ENCODE data around the gene HS6ST1.
A peak's percentile ranks its signal among the peaks of the same experiment; 100 is the strongest.

HS6ST1 gene

DNA sequence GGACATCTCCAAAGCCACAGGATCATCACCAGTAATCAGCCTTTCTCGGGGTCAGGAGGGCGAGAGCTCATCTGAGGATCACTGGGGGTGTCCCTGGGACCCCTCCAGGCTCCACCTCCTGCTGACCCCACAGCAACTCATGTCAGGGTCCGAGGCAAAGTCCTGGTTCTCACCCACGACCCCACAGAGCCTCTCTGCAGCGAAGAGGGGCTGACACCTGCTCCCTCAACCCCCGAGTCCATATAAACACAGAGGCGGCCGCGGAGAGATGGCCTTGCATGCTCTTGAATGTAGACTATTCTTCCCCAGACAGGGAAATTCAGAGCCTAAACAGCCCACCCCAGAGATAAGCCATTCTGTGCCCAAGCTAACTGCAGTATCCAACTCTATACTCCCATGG, 29.9 kb downstream of the HS6ST1 start:
- Mint-ChIP-seq H3K27ac (no peak overlapping the region), H3K4me3 (no peak overlapping the region), H3K4me1 (peaks cover 18% of the 10 kb centered on the region), H3K9me3 (no peaks in the 10 kb centered on the region), H3K36me3 (no peaks in the 10 kb centered on the region)
- ATAC-seq = no peak
- DNase-seq (ENCODE audit: low spot score in 2 of 2) = no peak

DNA sequence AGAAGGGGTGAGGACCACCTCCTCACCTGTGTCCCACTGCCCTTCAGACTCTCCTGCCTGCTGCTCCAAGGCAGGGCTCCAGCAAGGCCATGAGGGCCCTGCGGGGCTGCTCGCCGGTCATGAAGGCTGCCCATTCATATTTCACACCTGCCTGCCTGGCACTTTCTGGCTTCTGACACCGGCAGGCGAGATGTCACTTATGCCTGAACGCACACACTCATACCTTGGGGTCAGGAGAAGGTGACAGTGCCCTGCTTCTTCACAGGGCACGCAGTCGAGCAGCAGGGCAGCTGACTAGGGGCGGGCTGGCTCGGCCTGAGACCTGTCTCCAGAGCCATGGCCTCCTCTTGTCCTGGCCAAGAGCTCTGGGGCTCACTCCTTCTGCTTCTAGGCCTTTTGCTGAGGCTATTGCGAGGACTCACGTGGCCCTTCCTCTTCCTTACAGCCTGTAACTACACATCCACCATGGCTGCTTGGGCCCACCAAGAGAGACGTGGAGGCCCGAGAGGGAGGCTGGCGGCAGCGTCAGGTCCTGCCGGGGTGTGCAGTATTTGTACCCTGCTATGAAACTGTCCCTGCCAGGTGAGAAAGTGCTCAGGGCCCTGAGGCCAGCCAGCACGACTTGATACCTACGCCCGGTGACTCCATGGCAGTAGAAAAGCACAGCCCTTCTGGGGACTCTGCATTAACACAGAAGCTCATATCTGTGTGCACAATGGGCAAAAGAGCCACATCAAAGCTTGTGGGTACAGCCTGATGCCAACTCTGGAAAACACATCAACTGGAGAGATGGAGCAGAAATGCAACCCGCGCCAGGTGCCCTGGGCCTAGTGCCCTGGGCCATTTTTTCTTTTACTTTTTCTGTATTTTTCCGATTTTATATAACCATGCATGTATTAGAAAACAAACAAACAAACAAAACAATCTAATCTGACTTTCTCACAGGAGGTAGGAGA, 30.6 kb downstream of the HS6ST1 start:
- DNase-seq (ENCODE audit: low spot score in 2 of 2) (no peak), ATAC-seq (no peak)
- Mint-ChIP-seq H3K4me3 (no peak overlapping the region), H3K36me3 (no peaks in the 10 kb centered on the region), H3K9me3 (no peaks in the 10 kb centered on the region), H3K27ac (no peak overlapping the region), H3K4me1 (peaks cover 19% of the 10 kb centered on the region)

DNA sequence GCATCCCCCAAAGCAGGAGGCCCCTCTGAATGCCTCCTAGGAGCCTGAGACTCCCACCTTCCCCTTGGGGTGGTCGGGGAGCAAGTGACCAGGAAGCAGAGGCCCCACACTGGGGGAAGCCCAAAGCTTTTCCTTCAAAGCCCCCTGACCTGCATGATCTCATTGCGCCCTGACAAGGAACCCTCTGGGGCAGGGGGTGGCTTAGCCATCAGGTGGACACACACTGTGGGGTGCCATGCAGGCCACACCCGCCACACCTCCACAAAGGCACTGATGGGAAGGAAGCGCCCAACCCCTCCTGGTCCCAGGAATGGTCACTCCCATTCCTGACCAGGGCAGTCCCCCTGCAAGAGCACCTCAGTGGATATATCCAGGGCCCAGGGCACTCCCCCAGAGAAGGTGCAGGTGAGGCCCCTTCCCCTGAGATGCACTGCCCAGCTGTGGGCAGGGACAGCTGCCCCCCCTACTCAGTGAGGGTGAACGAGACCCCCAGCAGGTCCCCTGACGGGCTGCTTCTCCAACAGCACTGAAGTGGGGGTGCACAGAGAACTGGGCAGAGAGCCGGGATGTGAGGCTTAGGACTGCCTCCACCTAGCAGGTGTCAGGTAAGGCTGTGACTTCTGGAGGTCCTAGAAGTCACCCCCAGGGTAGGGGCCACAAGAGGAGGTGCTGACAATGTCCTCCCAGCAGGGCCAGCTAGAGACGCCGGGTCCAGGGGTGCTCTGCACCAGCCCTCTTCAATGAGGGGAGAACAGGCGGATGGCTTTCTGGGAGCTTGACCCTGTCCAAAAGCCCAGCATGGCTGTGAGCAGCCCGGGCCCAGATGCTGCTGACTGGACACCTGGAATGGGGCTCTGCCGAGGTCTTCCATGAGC, 31.5 kb downstream of the HS6ST1 start:
- ATAC-seq = no peak
- no peaks in the 10 kb centered on the region for H3K36me3 Mint-ChIP-seq
- no peak for DNase-seq (ENCODE audit: low spot score in 2 of 2)
- H3K4me1 Mint-ChIP-seq = peaks cover 20% of the 10 kb centered on the region
- H3K9me3 Mint-ChIP-seq = no peaks in the 10 kb centered on the region
- no peak overlapping the region for H3K27ac Mint-ChIP-seq
- H3K4me3 Mint-ChIP-seq = no peak overlapping the region

DNA sequence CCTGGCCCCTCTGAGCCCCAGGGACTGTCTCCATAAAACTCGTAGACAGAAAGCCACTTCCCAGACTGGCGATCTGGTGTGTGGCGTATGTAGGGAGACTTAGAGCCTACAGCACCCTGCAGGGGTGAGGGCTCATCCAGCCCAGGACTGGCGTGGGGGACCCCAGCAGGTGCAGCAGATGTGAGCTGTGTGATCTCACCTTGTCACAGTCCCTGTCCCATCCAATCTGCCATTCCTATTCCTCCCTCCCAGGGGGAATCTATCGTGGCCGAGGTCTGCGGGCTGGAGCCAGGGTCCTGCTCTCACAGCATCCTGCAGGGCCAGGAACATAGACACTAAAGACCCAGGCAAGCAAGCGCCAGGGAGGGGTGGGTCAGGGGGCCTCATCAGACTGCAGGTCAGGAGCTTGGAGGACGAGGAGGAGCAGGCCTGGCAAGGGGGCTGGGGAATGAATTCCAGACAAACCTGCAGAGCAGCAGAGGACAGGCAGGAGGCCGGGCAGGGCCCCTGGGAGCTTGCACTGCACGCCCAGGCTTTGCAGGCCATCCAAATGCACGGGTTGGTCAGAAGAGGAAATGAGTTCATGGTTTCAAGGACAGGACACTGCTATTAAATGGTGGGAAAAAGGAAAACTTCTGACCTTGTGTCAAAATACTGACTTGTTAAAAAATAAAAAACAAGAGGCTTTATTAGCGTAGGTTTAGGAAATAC, 32.5 kb downstream of the HS6ST1 start:
- Mint-ChIP-seq H3K4me3 (no peak overlapping the region), H3K4me1 (peaks cover 17% of the 10 kb centered on the region), H3K36me3 (no peaks in the 10 kb centered on the region), H3K9me3 (no peaks in the 10 kb centered on the region), H3K27ac (no peak overlapping the region)
- DNase-seq (ENCODE audit: low spot score in 2 of 2) = no peak
- ATAC-seq = no peak

DNA sequence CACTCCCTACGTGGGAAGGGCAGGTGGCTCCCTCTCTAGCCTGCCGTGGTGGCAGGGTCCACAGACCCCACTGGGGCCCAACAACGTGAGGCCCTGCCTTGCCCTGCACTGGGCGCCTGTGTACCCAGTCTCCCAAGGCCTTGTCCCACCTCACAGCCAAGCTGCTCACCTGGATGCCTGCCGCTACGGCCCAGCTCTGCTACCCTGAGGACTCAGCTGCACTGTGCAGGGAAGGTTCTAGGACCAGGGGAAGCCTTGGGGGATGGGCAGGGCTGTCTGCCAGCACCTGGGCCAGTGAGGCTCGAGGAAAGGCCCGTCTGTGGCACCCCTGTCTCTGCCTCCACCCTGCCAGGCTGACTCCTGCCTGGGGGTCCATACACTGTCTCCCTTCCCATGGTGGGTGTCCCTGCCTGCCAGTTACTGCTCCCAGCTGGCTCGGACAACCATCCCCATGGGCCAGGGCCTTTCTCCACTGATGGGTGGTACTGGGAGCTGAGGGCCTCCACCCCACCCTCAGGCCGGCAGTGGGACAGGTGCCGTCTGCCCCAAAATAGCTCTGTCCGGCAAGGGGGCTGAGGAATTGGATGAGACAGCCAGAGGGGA, 33.2 kb downstream of the HS6ST1 start:
- no peak for DNase-seq (ENCODE audit: low spot score in 2 of 2)
- H3K27ac Mint-ChIP-seq = no peak overlapping the region

DNA sequence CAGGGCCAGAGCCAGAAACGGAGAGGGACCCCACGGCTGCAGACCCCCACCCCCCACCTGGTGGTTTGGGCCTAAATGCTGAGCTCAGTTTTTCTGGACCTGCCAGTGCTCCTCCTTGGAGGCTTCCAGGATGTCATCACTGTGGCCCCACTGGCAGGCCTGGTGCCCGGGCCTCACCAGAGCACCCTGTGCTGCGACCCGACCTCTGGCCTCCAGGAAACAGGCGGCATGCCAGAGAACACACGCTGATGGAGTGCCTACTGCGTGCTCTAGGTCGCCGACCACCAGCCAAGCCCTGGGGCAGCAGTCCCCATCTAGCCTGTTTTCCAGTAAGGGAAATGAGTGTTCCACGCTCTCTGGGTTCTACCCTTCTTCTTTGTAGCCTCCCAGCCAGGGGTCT, 33.8 kb downstream of the HS6ST1 start:
- Mint-ChIP-seq H3K27ac (no peak overlapping the region), H3K4me1 (peaks cover 29% of the 10 kb centered on the region), H3K36me3 (no peaks in the 10 kb centered on the region), H3K9me3 (no peaks in the 10 kb centered on the region), H3K4me3 (no peak overlapping the region)
- DNase-seq (ENCODE audit: low spot score in 2 of 2) (no peak), ATAC-seq (no peak)

More for the DNA sequence above, 33.2 kb downstream of the HS6ST1 start:
- Mint-ChIP-seq H3K9me3 (no peaks in the 10 kb centered on the region), H3K4me3 (no peak overlapping the region), H3K4me1 (peaks cover 24% of the 10 kb centered on the region), H3K36me3 (no peaks in the 10 kb centered on the region)
- ATAC-seq = no peak

DNA sequence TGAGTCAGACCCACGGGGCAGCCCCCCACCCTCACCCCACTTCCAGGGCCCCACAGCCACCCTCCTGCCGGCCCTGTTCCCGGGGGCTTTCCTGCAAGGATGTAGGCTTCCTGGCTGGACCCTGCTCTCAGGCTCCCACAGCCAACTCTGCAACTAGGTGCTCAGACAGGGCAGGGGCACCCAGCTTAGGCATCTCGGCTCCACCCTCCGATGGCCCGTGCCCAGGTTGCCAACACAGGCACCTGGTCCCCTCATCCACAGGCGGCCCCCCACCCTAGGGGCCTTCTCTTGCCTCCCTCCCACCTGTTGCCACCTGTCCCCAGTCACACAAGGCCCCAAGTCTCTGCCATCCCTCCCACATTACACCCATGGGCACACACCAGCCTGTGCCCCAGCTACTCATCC, 34.6 kb downstream of the HS6ST1 start:
- no peak for ATAC-seq
- Mint-ChIP-seq H3K36me3 (no peaks in the 10 kb centered on the region), H3K4me1 (peaks cover 35% of the 10 kb centered on the region), H3K9me3 (no peaks in the 10 kb centered on the region), H3K4me3 (no peak overlapping the region), H3K27ac (peak overlapping the region; percentile 74)
- DNase-seq (ENCODE audit: low spot score in 2 of 2) = no peak

DNA sequence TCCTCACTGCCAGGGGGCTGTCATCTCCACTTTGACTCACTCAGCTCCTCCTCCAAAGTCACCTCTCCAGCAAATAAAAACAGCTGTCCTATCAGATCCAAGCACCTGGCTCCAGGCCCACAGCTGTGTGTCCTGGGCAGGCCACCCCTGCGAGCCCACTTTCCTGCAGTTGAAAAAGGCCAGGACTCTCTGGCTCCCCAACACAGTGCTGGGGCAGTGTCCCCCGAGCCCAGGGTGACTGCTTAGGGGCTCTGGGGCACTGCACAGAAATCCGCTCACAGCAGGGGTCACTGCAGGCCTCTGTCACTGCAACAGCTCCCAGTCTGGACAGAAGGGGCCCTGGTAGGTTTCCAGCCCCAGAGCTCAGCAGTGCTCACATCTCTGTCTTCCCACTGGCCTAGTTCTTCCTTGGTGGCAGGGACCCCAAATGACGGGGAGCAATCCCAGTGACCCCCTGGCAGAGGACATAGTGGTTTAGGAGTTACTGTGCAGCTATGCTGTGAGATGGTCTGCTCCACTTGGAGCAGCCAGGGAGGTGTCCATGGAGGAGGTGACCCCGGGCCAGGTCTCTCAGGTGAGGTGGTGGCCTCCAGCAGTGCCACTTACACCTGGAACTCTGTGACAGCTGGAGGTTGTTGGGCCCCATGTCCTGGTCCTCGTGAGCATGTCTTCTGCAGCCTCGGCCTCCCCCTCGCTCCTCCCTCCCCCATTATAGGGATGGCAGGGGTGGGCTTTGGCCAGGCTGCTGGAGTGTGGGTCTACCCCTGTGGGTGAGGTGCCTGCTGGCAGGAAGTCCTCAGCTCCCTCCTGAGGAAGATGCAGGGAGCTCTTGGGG, 35.5 kb downstream of the HS6ST1 start:
- ATAC-seq (no peak), DNase-seq (ENCODE audit: low spot score in 2 of 2) (no peak)
- Mint-ChIP-seq H3K9me3 (no peaks in the 10 kb centered on the region), H3K27ac (no peak overlapping the region), H3K4me3 (no peak overlapping the region), H3K36me3 (no peaks in the 10 kb centered on the region), H3K4me1 (peaks cover 35% of the 10 kb centered on the region)

DNA sequence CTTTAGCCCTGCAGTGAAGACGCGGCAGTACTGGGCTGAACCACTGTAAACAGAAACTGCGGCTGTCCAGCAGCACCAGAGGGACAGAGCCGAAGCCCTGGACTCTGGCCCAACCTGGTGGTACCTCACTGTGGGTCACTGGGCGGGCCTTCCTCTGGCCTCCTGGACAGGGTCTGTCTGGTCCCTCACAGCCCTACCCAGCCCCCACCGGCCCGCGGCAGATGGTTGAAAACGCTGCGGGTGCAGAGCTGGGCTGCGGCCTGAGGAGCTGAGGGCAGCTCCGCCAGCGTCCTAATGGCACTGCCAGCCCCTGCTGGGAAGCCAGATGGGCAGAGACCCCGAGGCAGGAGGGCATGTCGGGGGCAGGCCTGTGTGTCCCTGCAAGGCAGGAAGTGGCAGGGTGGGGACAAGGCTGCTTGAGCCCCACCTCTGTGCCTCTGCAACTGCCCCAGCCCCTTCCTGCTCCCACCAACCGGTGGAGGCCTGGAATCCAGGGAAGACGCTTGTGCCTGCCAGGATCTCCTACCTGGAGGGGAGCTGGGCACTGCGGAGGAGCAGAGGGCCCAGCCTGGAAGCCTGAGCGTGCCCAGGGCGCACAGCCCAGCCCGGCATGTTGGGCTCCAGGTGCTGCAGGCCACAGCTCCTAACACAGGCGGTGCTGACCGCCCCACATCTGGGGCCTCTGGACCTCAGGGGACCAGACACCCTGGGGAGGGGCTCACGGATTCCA, 36.3 kb downstream of the HS6ST1 start:
- DNase-seq (ENCODE audit: low spot score in 2 of 2) = no peak
- Mint-ChIP-seq H3K36me3 (no peaks in the 10 kb centered on the region), H3K4me1 (peaks cover 35% of the 10 kb centered on the region), H3K27ac (peak overlapping the region; percentile 81), H3K9me3 (no peaks in the 10 kb centered on the region), H3K4me3 (no peak overlapping the region)
- ATAC-seq = no peak

DNA sequence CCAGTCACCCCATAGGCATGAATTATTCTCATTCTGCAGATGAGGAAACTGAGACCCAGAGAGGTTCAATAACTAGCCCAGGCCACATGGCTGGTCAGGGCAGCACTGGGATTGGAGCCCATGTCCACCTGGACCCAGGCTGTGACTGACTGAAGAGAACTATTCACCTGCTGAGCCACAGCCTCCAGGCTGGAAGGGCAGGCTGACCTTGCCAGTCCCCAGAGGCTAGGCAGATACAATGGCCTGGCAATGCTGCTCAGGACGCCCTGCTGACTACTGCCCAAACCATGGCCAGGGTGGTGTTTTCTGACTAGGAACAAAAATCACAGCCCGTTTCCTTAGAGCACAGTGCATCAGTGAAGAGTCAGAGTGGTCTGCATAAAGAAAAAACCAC, 36.8 kb downstream of the HS6ST1 start:
- no peaks in the 10 kb centered on the region for H3K36me3 Mint-ChIP-seq
- H3K4me1 Mint-ChIP-seq = peaks cover 35% of the 10 kb centered on the region
- no peaks in the 10 kb centered on the region for H3K9me3 Mint-ChIP-seq
- H3K27ac Mint-ChIP-seq = peak overlapping the region; percentile 81
- no peak overlapping the region for H3K4me3 Mint-ChIP-seq
- ATAC-seq (no peak), DNase-seq (ENCODE audit: low spot score in 2 of 2) (no peak)

DNA sequence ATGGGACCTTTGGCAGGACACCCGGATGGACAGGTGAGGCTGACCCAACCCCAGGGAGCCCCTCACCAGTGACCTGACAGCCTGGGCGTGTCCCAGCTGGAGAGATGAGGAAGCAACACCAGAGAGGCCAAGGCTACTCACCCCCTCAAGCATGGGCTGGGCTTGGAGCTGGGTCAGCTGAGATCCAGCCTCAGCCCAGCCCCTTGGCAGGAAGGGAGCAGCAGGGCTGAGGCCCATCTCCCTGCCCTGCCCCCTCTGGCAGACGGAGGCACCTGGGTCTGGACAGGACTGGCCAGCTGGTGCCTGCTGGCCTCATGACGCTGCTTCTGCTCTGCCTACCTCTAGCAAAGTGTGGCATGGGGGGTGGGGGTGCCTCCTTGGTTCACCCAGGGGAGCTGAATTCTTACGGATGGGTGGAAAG, 37.8 kb downstream of the HS6ST1 start:
- Mint-ChIP-seq H3K9me3 (no peaks in the 10 kb centered on the region), H3K4me3 (peak overlapping the region; percentile 7), H3K27ac (peak overlapping the region; percentile 81), H3K4me1 (peaks cover 35% of the 10 kb centered on the region), H3K36me3 (no peaks in the 10 kb centered on the region)
- ATAC-seq (no peak), DNase-seq (ENCODE audit: low spot score in 2 of 2) (no peak)

DNA sequence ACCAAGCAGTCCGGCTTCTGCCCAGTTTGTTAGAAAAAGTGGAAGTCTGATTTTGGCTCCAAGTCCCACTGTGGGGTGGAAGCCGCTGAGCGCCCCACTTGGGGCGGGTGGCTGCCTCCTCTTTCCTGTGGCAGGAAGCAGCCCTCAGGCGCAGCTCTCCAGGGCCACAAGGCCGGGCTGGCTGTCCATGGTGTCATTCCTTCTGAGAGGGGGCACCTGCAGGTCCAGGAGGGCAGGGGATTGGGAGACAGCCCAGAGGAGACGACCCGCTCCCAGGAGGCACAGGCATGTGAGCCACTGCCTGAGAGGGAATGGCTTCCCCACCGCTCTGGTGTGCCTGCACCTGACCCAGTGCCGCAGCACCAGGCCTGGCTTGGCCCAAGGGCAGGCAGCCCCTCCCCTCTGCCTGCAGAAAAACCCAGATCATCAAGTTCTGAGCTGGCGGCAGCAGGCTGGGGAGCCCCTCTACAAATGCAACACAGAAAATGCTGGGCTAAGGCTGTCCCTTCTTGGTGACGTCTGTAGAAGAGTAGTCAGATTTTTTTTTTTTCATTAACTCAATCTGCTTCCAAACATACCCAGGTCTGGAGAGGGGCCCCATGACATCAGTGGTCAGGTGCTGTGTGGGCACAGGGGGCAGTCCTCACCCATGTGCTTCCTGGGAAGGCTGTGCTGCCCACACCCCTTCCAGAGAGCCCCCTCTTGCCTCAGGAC, 38.4 kb downstream of the HS6ST1 start:
- Mint-ChIP-seq H3K4me3 (peak overlapping the region; percentile 7), H3K9me3 (peaks cover under 1% of the 10 kb centered on the region), H3K27ac (peak overlapping the region; percentile 81), H3K4me1 (peaks cover 35% of the 10 kb centered on the region), H3K36me3 (no peaks in the 10 kb centered on the region)
- no peak for DNase-seq (ENCODE audit: low spot score in 2 of 2)
- peak; percentile 22 for ATAC-seq

DNA sequence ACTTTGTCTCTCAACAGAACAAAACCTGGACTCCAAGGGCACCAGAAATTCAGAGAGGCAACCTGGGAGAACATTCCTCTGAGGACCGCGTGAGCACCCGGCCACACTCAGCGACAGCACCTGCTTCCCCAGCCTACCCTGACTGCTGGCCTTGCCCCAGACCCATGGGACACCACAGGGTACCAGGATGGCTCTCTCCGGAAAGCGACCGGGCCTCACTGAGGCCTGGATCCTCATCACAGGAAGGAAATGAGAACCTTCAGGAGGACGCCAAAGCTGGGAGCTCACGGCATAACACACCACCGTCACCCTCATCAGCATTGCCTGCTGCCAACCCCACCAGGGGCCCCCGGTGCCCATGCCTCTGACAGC, 38.9 kb downstream of the HS6ST1 start:
- ATAC-seq = peak; percentile 3
- Mint-ChIP-seq H3K4me3 (peak overlapping the region; percentile 7), H3K36me3 (no peaks in the 10 kb centered on the region), H3K4me1 (peaks cover 35% of the 10 kb centered on the region), H3K9me3 (peaks cover 4% of the 10 kb centered on the region), H3K27ac (peak overlapping the region; percentile 81)
- no peak for DNase-seq (ENCODE audit: low spot score in 2 of 2)
